SU-DHL-6 (cell line): ENCODE results near the gene SPTBN1.
A peak's percentile ranks its signal among the peaks of the same experiment; 100 is the strongest.

ENCODE experiments used
- H2AFZ ChIP-seq: fragments of 200-600 bp; sonication (generic); 2 replicates; pipeline ENCODE4 v1.6.1; 2014; ENCODE audit warnings: low read depth, mild to moderate bottlenecking, moderate library complexity, mixed read lengths, antibody characterized with exemption, low read length; ENCODE audit not compliant: severe bottlenecking
- H3F3A ChIP-seq: fragments of 200-600 bp; shearing (Covaris generic); 2 replicates; pipeline ENCODE4 v1.6.0; 2016; ENCODE audit warnings: antibody characterized with exemption, mild to moderate bottlenecking; ENCODE audit not compliant: insufficient read depth
- H3K27ac ChIP-seq: fragments of 200-600 bp; sonication (generic); 2 replicates; pipeline ENCODE4 v1.5.1; 2016; ENCODE audit warnings: low read depth, mild to moderate bottlenecking, low read length, moderate library complexity, mixed read lengths
- H3K27me3 ChIP-seq: fragments of 200-600 bp; sonication (generic), shearing (Covaris generic); 2 replicates; pipeline ENCODE4 v1.6.0; 2014; ENCODE audit warnings: mild to moderate bottlenecking, low read length
- H3K36me3 ChIP-seq: fragments of 200-600 bp; sonication (generic); 2 replicates; pipeline ENCODE4 v1.6.1; 2014; ENCODE audit warnings: mild to moderate bottlenecking, low read length, mixed read lengths
- H3K4me2 ChIP-seq: fragments of 300-600, 200-600 bp; shearing (Covaris generic), sonication (generic); 2 replicates; pipeline ENCODE4 v1.6.0; 2014; ENCODE audit warnings: low read length, low read depth, mild to moderate bottlenecking; ENCODE audit not compliant: poor library complexity, severe bottlenecking
- H3K4me3 ChIP-seq: fragments of 200-600 bp; sonication (generic); 2 replicates; pipeline ENCODE4 v1.5.1; 2014; ENCODE audit warnings: antibody characterized with exemption, low read length, mild to moderate bottlenecking, mixed read lengths; ENCODE audit not compliant: insufficient read depth, poor library complexity, severe bottlenecking
- H3K79me2 ChIP-seq: fragments of 200-600 bp; sonication (generic); 2 replicates; pipeline ENCODE4 v1.6.1; 2014; ENCODE audit warnings: mild to moderate bottlenecking, low read length, moderate library complexity; ENCODE audit not compliant: insufficient read depth
- H3K9ac ChIP-seq: fragments of 200-600 bp; sonication (generic); 2 replicates; pipeline ENCODE4 v1.7.0; 2014; ENCODE audit warnings: mild to moderate bottlenecking, low read length
- H3K9me2 ChIP-seq: fragments of 200-600 bp; sonication (generic); replicated peaks from 2 replicates; pipeline ENCODE4 v1.6.1; 2014; ENCODE audit warnings: low read length; ENCODE audit not compliant: insufficient read depth
- H3K9me3 ChIP-seq: fragments of 200-600 bp; sonication (generic); 2 replicates; pipeline ENCODE4 v1.6.1; 2014; ENCODE audit warnings: low read length, mixed read lengths; ENCODE audit not compliant: insufficient read depth
- H4K20me1 ChIP-seq: fragments of 200-600 bp; sonication (generic); 2 replicates; pipeline ENCODE4 v1.6.1; 2014; ENCODE audit warnings: low read depth, mild to moderate bottlenecking, antibody characterized with exemption, low read length, moderate library complexity, mixed read lengths
- CTCF ChIP-seq: fragments of 200-600 bp; sonication (generic); IDR thresholded peaks from one replicate; pipeline ENCODE4 v1.5.1; 2017; ENCODE audit warnings: antibody characterized with exemption, mild to moderate bottlenecking, low read length, moderate library complexity; ENCODE audit not compliant: insufficient read depth, poor library complexity, severe bottlenecking
- EZH2phosphoT487 ChIP-seq: fragments of 200-600 bp; sonication (generic), shearing (Covaris generic); conservative IDR thresholded peaks from 2 replicates; pipeline ENCODE4 v1.6.1; 2018; ENCODE audit warnings: mild to moderate bottlenecking, antibody characterized with exemption, low read length, moderate library complexity, mixed read lengths

Gene SPTBN1

GRCh38 chr2:54457323-54458023 lies 1.3 kb downstream of the SPTBN1 start:
- TF ChIP-seq EZH2phosphoT487 (no peak), CTCF (no peak)
- Histone ChIP-seq H4K20me1 (no peaks in the 10 kb centered on the region), H3K9me2 (no peaks in the 10 kb centered on the region), H3K9me3 (no peaks in the 10 kb centered on the region), H3F3A (peaks cover 11% of the 10 kb centered on the region), H2AFZ (peak overlapping the region; percentile 63), H3K27ac (0 out of 2 replicates have a peak overlapping the region, but pooled peaks have one; percentile 5), H3K79me2 (peaks cover 45% of the 10 kb centered on the region), H3K27me3 (no peaks in the 10 kb centered on the region), H3K4me3 (peak overlapping the region; percentile 63), H3K36me3 (no peaks in the 10 kb centered on the region), H3K9ac (peak overlapping the region; percentile 59), H3K4me2 (peak overlapping the region; percentile 67)

GRCh38 chr2:54459037-54459441 lies 2.9 kb downstream of the SPTBN1 start:
- H3K27ac ChIP-seq = no peak overlapping the region
- no peaks in the 10 kb centered on the region for H3K27me3 ChIP-seq
- H3F3A ChIP-seq = peaks cover 11% of the 10 kb centered on the region
- no peak overlapping the region for H2AFZ ChIP-seq
- H3K79me2 ChIP-seq = peaks cover 60% of the 10 kb centered on the region
- H3K9ac ChIP-seq = no peak overlapping the region
- no peaks in the 10 kb centered on the region for H3K9me3 ChIP-seq
- TF ChIP-seq CTCF (no peak), EZH2phosphoT487 (no peak)
- H3K4me3 ChIP-seq = no peak overlapping the region
- H3K9me2 ChIP-seq = no peaks in the 10 kb centered on the region
- H3K4me2 ChIP-seq = peak overlapping the region; percentile 67
- H3K36me3 ChIP-seq = no peaks in the 10 kb centered on the region
- peaks cover under 1% of the 10 kb centered on the region; the same call in 1 of the 2 replicates for H4K20me1 ChIP-seq

DNA sequence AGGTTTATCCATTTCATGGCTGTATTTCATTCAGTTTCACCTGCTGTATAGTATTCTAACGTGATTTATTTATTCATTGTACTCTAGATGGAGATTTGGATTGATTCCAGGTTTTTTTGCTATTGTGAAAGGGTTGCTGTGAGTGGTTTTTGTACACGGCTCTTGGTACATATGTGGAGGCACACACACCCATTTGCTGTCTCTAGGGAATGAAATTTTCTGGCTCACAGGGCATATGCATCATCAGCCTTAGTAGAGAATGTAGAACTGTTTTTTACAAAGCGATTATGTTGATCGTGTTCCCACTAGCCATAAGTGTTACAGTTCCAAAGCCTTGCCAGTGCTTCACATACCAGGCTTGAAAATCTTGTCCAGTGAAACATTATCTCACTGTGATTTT lies 5.1 kb downstream of the SPTBN1 start:
- no peak overlapping the region for H3K9ac ChIP-seq
- no peak overlapping the region for H3K4me2 ChIP-seq
- H3K9me3 ChIP-seq = no peaks in the 10 kb centered on the region
- H3K27ac ChIP-seq = no peak overlapping the region
- no peaks in the 10 kb centered on the region for H3K36me3 ChIP-seq
- H2AFZ ChIP-seq = no peak overlapping the region
- H3K9me2 ChIP-seq = no peaks in the 10 kb centered on the region
- peaks cover 3% of the 10 kb centered on the region; the same call in 1 of the 2 replicates for H4K20me1 ChIP-seq
- H3K4me3 ChIP-seq = no peak overlapping the region
- no peaks in the 10 kb centered on the region for H3F3A ChIP-seq
- H3K79me2 ChIP-seq = peaks cover 78% of the 10 kb centered on the region
- H3K27me3 ChIP-seq = no peaks in the 10 kb centered on the region
- TF ChIP-seq EZH2phosphoT487 (no peak), CTCF (no peak)
